K562 (cell line): ENCODE measurements around the gene VDR. TPM values are rescaled to one million over a fixed set of nuclear protein-coding genes. Genes with fewer than 3 reads are reported as not detected.

Source experiments
- BRF1 ChIP-seq: IDR thresholded peaks from 3 replicates; pipeline ENCODE4 v1.6.1; 2011; ENCODE audit warnings: borderline replicate concordance, mild to moderate bottlenecking; ENCODE audit not compliant: insufficient read length; ENCODE audit errors: extremely low read depth
- CREB1 ChIP-seq, 2 experiments: sonication (generic) in 1 of 2; formaldehyde crosslinking in 1 of 2; IDR thresholded peaks; 2 replicates each; pipeline versions ENCODE4 v1.6.1 to v1.8.0; 2012 to 2022; ENCODE audit warnings: inconsistent platforms in 1 of 2, mild to moderate bottlenecking in 1 of 2, missing genetic modification reagents in 1 of 2, moderate library complexity in 1 of 2
- ELK3 ChIP-seq: fragments of 450-650 bp; formaldehyde crosslinking; IDR thresholded peaks from 2 replicates; pipeline ENCODE4 v1.4.0; 2020; ENCODE audit warnings: mild to moderate bottlenecking
- FOXO4 ChIP-seq: fragments of 450-650 bp; formaldehyde crosslinking; IDR thresholded peaks from 2 replicates; pipeline ENCODE4 v1.4.0; 2020; ENCODE audit warnings: mild to moderate bottlenecking, moderate library complexity
- HMGXB4 ChIP-seq: sonication (generic); formaldehyde crosslinking; IDR thresholded peaks from 2 replicates; pipeline ENCODE4 v1.8.1; 2023; ENCODE audit warnings: mild to moderate bottlenecking, missing genetic modification reagents
- IRF2 ChIP-seq: sonication (generic); formaldehyde crosslinking; IDR thresholded peaks from 2 replicates; pipeline ENCODE4 v1.8.1; 2022; ENCODE audit warnings: mild to moderate bottlenecking, missing genetic modification reagents
- KDM4B ChIP-seq, 2 experiments: fragments of 450-650 bp in 1 of 2; sonication (generic) in 1 of 2; IDR thresholded peaks; 2 replicates each; pipeline ENCODE4 v1.6.1; 2016 to 2017; ENCODE audit warnings: borderline replicate concordance in 2 of 2, antibody characterized with exemption in 1 of 2, low read depth in 1 of 2, mild to moderate bottlenecking in 1 of 2
- L3MBTL2 ChIP-seq: fragments of 450-650 bp; IDR thresholded peaks from 2 replicates; pipeline ENCODE4 v1.6.1; 2016; ENCODE audit warnings: mild to moderate bottlenecking, moderate library complexity
- MCM5 ChIP-seq: fragments of 450-650 bp; IDR thresholded peaks from 2 replicates; pipeline ENCODE4 v1.6.1; 2016; ENCODE audit warnings: low read depth
- PCBP1 ChIP-seq: fragments of 200-400 bp; formaldehyde crosslinking; IDR thresholded peaks from 2 replicates; pipeline ENCODE4 v1.6.1; 2018; ENCODE audit warnings: mild to moderate bottlenecking, low read depth, low read length; ENCODE audit not compliant: poor library complexity, severe bottlenecking
- PHB ChIP-seq: fragments of 250-450 bp; sonication (Bioruptor Pico); IDR thresholded peaks from 2 replicates; pipeline ENCODE4 v1.5.0; 2021
- POLR2G ChIP-seq: fragments of 200-400 bp; formaldehyde crosslinking; IDR thresholded peaks from 2 replicates; pipeline ENCODE4 v1.6.1; 2017; ENCODE audit warnings: low read depth, mild to moderate bottlenecking, antibody characterized with exemption, low read length, moderate library complexity
- PURB ChIP-seq: sonication (generic); formaldehyde crosslinking; IDR thresholded peaks from 2 replicates; pipeline ENCODE4 v1.9.0; 2021; ENCODE audit warnings: low read depth, mild to moderate bottlenecking, missing genetic modification reagents
- RNF219 ChIP-seq: fragments of 250-450 bp; sonication (Bioruptor Pico); IDR thresholded peaks from 2 replicates; pipeline ENCODE4 v1.5.0; 2022; ENCODE audit warnings: mild to moderate bottlenecking
- SNAPC5 ChIP-seq: fragments of 250-450 bp; sonication (Bioruptor Pico); IDR thresholded peaks from 2 replicates; pipeline ENCODE4 v1.8.0; 2021; ENCODE audit warnings: moderate library complexity, mild to moderate bottlenecking, inconsistent platforms
- SRF ChIP-seq, 2 experiments: fragments of 250-450, 450-650 bp in 1 of 2; sonication (Bioruptor Pico) in 1 of 2; sonication (generic) in 1 of 2; formaldehyde crosslinking; IDR thresholded peaks; 2 replicates each; pipeline versions ENCODE4 v1.5.0 to v1.5.1; 2020 to 2022; ENCODE audit warnings: mild to moderate bottlenecking in 1 of 2, missing genetic modification reagents in 1 of 2
- ZBTB12 ChIP-seq: fragments of 250-450 bp; sonication (Bioruptor Pico); IDR thresholded peaks from 2 replicates; pipeline ENCODE4 v1.4.0; 2020
- ZNF3 ChIP-seq: fragments of 250-450 bp; sonication (Bioruptor Pico); IDR thresholded peaks from 2 replicates; pipeline ENCODE4 v1.5.0; 2021; ENCODE audit warnings: mild to moderate bottlenecking, moderate library complexity
- ZNF668 ChIP-seq: fragments of 250-450 bp; sonication (Bioruptor Pico); IDR thresholded peaks from 2 replicates; pipeline ENCODE4 v1.8.0; 2022; ENCODE audit warnings: mild to moderate bottlenecking, inconsistent platforms
- polyA plus RNA-seq, 8 experiments: library from polyadenylated mRNA; depleted of rRNA in 4 of 8; stranded (reverse) in 5 of 8; unstranded in 3 of 8; fragments of >200 nt; fragmentation: Nextera tagmentation in 2 of 8; fragmentation: Illumina TruSeq in 1 of 8; extraction: Ambion mirVana in 2 of 8; extraction: Trizol in 1 of 8; gene quantifications; 2 replicates each; pipeline versions ENCODE4 v1.2.1 to v1.2.3, GENCODE V29; 2011 to 2014; ENCODE audit warnings: inconsistent platforms in 1 of 8, missing spikeins in 1 of 8
- total RNA-seq, 7 experiments: library from RNA; depleted of rRNA in 6 of 7; stranded (reverse); fragments of >200 nt in 6 of 7; fragmentation: Illumina TruSeq in 2 of 7; extraction: Trizol in 2 of 7; gene quantifications; 2 replicates each; pipeline versions ENCODE4 v1.2.1 to v1.2.3, GENCODE V29; 2011 to 2021; ENCODE audit warnings: low replicate concordance in 1 of 7

VDR gene
- total and polyA plus RNA-seq, 9 of the 15 experiments (the other 6 are each of a cell fraction or from before 2014, with no cell fraction given), result 0.61 to 4.8 (median 2.0) TPM

GRCh38 chr12:47819896-47820630 is 84.7 kb downstream of the VDR start, which contains the start of gene HDAC7 (continued):
- TF ChIP-seq L3MBTL2 (peak; percentile 40; the same call in 1 of the 2 replicates), ZNF668 (CRISPR knock-in tag) (no peak), SNAPC5 (CRISPR knock-in tag) (no peak), PCBP1 (no peak), MCM5 (no peak), FOXO4 (CRISPR knock-in tag) (no peak), HMGXB4 (CRISPR knock-in tag) (0 out of 2 replicates have a peak, but pooled peaks have one; percentile 57), RNF219 (CRISPR knock-in tag) (no peak), PURB (CRISPR knock-in tag) (no peak), ELK3 (CRISPR knock-in tag) (no peak), POLR2G (peak; percentile 86), ZNF3 (CRISPR knock-in tag) (no peak), KDM4B (IDR thresholded peaks at IDR 0.05; ENCODE audit: borderline replicate concordance in 2 of 2, low read depth in 1 of 2) (0 out of 4 replicates have a peak, but pooled peaks of 1 of the 2 experiments have one; percentile 49), SRF (CRISPR knock-in tag; IDR thresholded peaks at IDR 0.05) (peak in 1 of 2 experiments; percentile 57; a peak in 1 of 4 replicates), CREB1 (IDR thresholded peaks at IDR 0.05) (0 out of 2 replicates have a peak, but pooled peaks have one; percentile 33), CREB1 (CRISPR knock-in tag; IDR thresholded peaks at IDR 0.05) (no peak), ZBTB12 (CRISPR knock-in tag) (no peak), PHB (no peak; the same call in 1 of the 2 replicates), BRF1 (no peak), IRF2 (CRISPR knock-in tag) (no peak)
